Measurements from ENCODE around the gene FSIP1. TPM values are rescaled to one million over a fixed set of nuclear protein-coding genes. Genes with fewer than 3 reads are reported as not detected.

Gene FSIP1
- total RNA-seq, 8 experiments from 2014 or later: 0.77 to 10.0 (median 3.5) TPM

GRCh38 chr15:39666677-39667076, 116.0 kb downstream of the FSIP1 start:
- in situ Hi-C loops (cut with MboI; ENCODE audit: low pct_unique_long_range_greater_than_20kb in 2 of 9, low sequenced_read_pairs in 9 of 9, unreplicated experiment in 9 of 9): no loop called here
- Histone ChIP-seq H3K4me1 (replicated peaks in 1 of 2) (peaks cover 0 to 2% of the 10 kb centered on the region in 2 donors), H3K27ac (no peak overlapping the region), H3K4me3 (no peak overlapping the region)
- 60 to 100% (median 93%) methylated on average over 2 to 3 of the region's 3 CpGs; no CpG with 5 or more reads in 1 of the 10 experiments for WGBS, 10 experiments
- peak in 3 of 8 experiments; percentile 81 to 99 (median 85) for ATAC-seq (replicated peaks in 6 of 8)

- Histone ChIP-seq H3K4me3 (no peak overlapping the region), H3K4me1 (replicated peaks in 1 of 2) (peaks cover 0 to 2% of the 10 kb centered on the region in 2 donors), H3K27ac (no peak overlapping the region)
- WGBS, 10 experiments: 46 to 83% (median 62%) methylated on average over 4 of the region's 4 CpGs; no CpG with 5 or more reads in 2 of the 10 experiments
- no peak for ATAC-seq (replicated peaks in 6 of 8)
- in situ Hi-C loops (cut with MboI; ENCODE audit: low pct_unique_long_range_greater_than_20kb in 2 of 9, low sequenced_read_pairs in 9 of 9, unreplicated experiment in 9 of 9): no loop called here
Measured at GRCh38 chr15:39665629-39666250, 116.9 kb downstream of the FSIP1 start.

GRCh38 chr15:39663704-39664250, 118.9 kb downstream of the FSIP1 start:
- WGBS, 10 experiments: 0 to 100% (median 84%) methylated on average over 1 to 2 of the region's 2 CpGs
- H3K4me3 ChIP-seq: no peak overlapping the region
- ATAC-seq (replicated peaks in 6 of 8): peak in 3 of 8 experiments; percentile 44 to 60 (median 55)
- H3K4me1 ChIP-seq (replicated peaks in 1 of 2): peaks cover 0 to 2% of the 10 kb centered on the region in 2 donors
- no peak overlapping the region for H3K27ac ChIP-seq
- in situ Hi-C loops (cut with MboI; ENCODE audit: low pct_unique_long_range_greater_than_20kb in 2 of 9, low sequenced_read_pairs in 9 of 9, unreplicated experiment in 9 of 9): no loop called here

GRCh38 chr15:39661776-39662175, 120.9 kb downstream of the FSIP1 start:
- in situ Hi-C loops (cut with MboI; ENCODE audit: low pct_unique_long_range_greater_than_20kb in 2 of 9, low sequenced_read_pairs in 9 of 9, unreplicated experiment in 9 of 9): no loop called here
- H3K4me1 ChIP-seq (replicated peaks in 1 of 2): peaks cover 0 to 2% of the 10 kb centered on the region in 2 donors
- no peak for ATAC-seq (replicated peaks in 6 of 8)
- no peak overlapping the region for H3K27ac ChIP-seq
- H3K4me3 ChIP-seq: no peak overlapping the region

GRCh38 chr15:39658740-39659139, 123.9 kb downstream of the FSIP1 start:
- H3K4me3 ChIP-seq: no peak overlapping the region
- ATAC-seq (replicated peaks in 6 of 8): no peak
- H3K27ac ChIP-seq: no peak overlapping the region
- WGBS, 10 experiments: 85 to 100% (median 95%) methylated on average over 1 to 3 of the region's 3 CpGs; no CpG with 5 or more reads in 2 of the 10 experiments
- in situ Hi-C loops (cut with MboI; ENCODE audit: low pct_unique_long_range_greater_than_20kb in 2 of 9, low sequenced_read_pairs in 9 of 9, unreplicated experiment in 9 of 9): no loop called here
- peaks cover 0 to under 1% of the 10 kb centered on the region in 2 donors for H3K4me1 ChIP-seq (replicated peaks in 1 of 2)

- in situ Hi-C loops (cut with MboI; ENCODE audit: low pct_unique_long_range_greater_than_20kb in 2 of 9, low sequenced_read_pairs in 9 of 9, unreplicated experiment in 9 of 9): no loop called here
- no peak overlapping the region for H3K4me3 ChIP-seq
- 13 to 100% (median 81%) methylated on average over 1 to 3 of the region's 3 CpGs; no CpG with 5 or more reads in 2 of the 10 experiments for WGBS, 10 experiments
- peak in 1 of 8 experiments; percentile 17 for ATAC-seq (replicated peaks in 6 of 8)
- H3K27ac ChIP-seq: no peak overlapping the region
- no peaks in the 10 kb centered on the region for H3K4me1 ChIP-seq (replicated peaks in 1 of 2)
Measured at GRCh38 chr15:39657668-39658067, 125.0 kb downstream of the FSIP1 start.

- H3K27ac ChIP-seq: no peak overlapping the region
- in situ Hi-C loops (cut with MboI; ENCODE audit: low pct_unique_long_range_greater_than_20kb in 2 of 9, low sequenced_read_pairs in 9 of 9, unreplicated experiment in 9 of 9): no loop called here
- no peaks in the 10 kb centered on the region for H3K4me1 ChIP-seq (replicated peaks in 1 of 2)
- 0 to 100% (median 79%) methylated on average over 1 of the region's 1 CpG; no CpG with 5 or more reads in 2 of the 10 experiments for WGBS, 10 experiments
- no peak overlapping the region for H3K4me3 ChIP-seq
- no peak for ATAC-seq (replicated peaks in 6 of 8)
Measured at GRCh38 chr15:39657181-39657580, 125.5 kb downstream of the FSIP1 start.

- H3K27ac ChIP-seq: no peak overlapping the region
- WGBS, 10 experiments: 82 to 100% (median 98%) methylated on average over 2 to 4 of the region's 4 CpGs; no CpG with 5 or more reads in 4 of the 10 experiments
- H3K4me1 ChIP-seq (replicated peaks in 1 of 2): no peaks in the 10 kb centered on the region
- no peak for ATAC-seq (replicated peaks in 6 of 8)
- no peak overlapping the region for H3K4me3 ChIP-seq
- in situ Hi-C loops (cut with MboI; ENCODE audit: low pct_unique_long_range_greater_than_20kb in 2 of 9, low sequenced_read_pairs in 9 of 9, unreplicated experiment in 9 of 9): no loop called here
Measured at GRCh38 chr15:39654304-39654703, 128.3 kb downstream of the FSIP1 start.

- Histone ChIP-seq H3K27ac (no peak overlapping the region), H3K4me3 (no peak overlapping the region), H3K4me1 (replicated peaks in 1 of 2) (no peaks in the 10 kb centered on the region)
- in situ Hi-C loops (cut with MboI; ENCODE audit: low pct_unique_long_range_greater_than_20kb in 2 of 9, low sequenced_read_pairs in 9 of 9, unreplicated experiment in 9 of 9): no loop called here
- 57 to 100% (median 75%) methylated on average over 1 of the region's 1 CpG; no CpG with 5 or more reads in 3 of the 10 experiments for WGBS, 10 experiments
- ATAC-seq (replicated peaks in 6 of 8): no peak
Measured at GRCh38 chr15:39651881-39652280, 130.8 kb downstream of the FSIP1 start.

- H3K4me3 ChIP-seq: no peak overlapping the region
- WGBS, 10 experiments: 8 to 100% (median 88%) methylated on average over 1 of the region's 1 CpG; no CpG with 5 or more reads in 1 of the 10 experiments
- H3K4me1 ChIP-seq (replicated peaks in 1 of 2): no peaks in the 10 kb centered on the region
- in situ Hi-C loops (cut with MboI; ENCODE audit: low pct_unique_long_range_greater_than_20kb in 2 of 9, low sequenced_read_pairs in 9 of 9, unreplicated experiment in 9 of 9): no loop called here
- ATAC-seq (replicated peaks in 6 of 8): no peak
- no peak overlapping the region for H3K27ac ChIP-seq
Measured at GRCh38 chr15:39651295-39651694, 131.3 kb downstream of the FSIP1 start.

- no peak overlapping the region for H3K27ac ChIP-seq
- no peaks in the 10 kb centered on the region for H3K4me1 ChIP-seq (replicated peaks in 1 of 2)
- no peak for ATAC-seq (replicated peaks in 6 of 8)
- in situ Hi-C loops (cut with MboI; ENCODE audit: low pct_unique_long_range_greater_than_20kb in 2 of 9, low sequenced_read_pairs in 9 of 9, unreplicated experiment in 9 of 9): no loop called here
- no peak overlapping the region for H3K4me3 ChIP-seq
- 20 to 96% (median 62%) methylated on average over 2 to 6 of the region's 6 CpGs; no CpG with 5 or more reads in 1 of the 10 experiments for WGBS, 10 experiments
Measured at GRCh38 chr15:39649757-39650156, 132.9 kb downstream of the FSIP1 start.

GRCh38 chr15:39646425-39646824, 136.2 kb downstream of the FSIP1 start:
- WGBS, 10 experiments: 89 to 100% (median 91%) methylated on average over 2 to 4 of the region's 5 CpGs; no CpG with 5 or more reads in 5 of the 10 experiments
- Histone ChIP-seq H3K4me3 (no peak overlapping the region), H3K4me1 (replicated peaks in 1 of 2) (peaks cover 3 to 16% of the 10 kb centered on the region in 2 donors), H3K27ac (no peak overlapping the region)
- in situ Hi-C loops (cut with MboI; ENCODE audit: low pct_unique_long_range_greater_than_20kb in 2 of 9, low sequenced_read_pairs in 9 of 9, unreplicated experiment in 9 of 9): no loop called here
- ATAC-seq (replicated peaks in 6 of 8): no peak

- in situ Hi-C loops (cut with MboI; ENCODE audit: low pct_unique_long_range_greater_than_20kb in 2 of 9, low sequenced_read_pairs in 9 of 9, unreplicated experiment in 9 of 9): no loop called here
- ATAC-seq (replicated peaks in 6 of 8): no peak
- WGBS, 10 experiments: 83 to 100% methylated on average over 1 to 2 of the region's 2 CpGs; no CpG with 5 or more reads in 8 of the 10 experiments
Measured at GRCh38 chr15:39645976-39646257, 136.7 kb downstream of the FSIP1 start.

More at GRCh38 chr15:39645976-39646257, 136.7 kb downstream of the FSIP1 start:
- H3K4me1 ChIP-seq (replicated peaks in 1 of 2): peaks cover 3 to 22% of the 10 kb centered on the region in 2 donors
- no peak overlapping the region for H3K4me3 ChIP-seq
- no peak overlapping the region for H3K27ac ChIP-seq

All from motor neuron (in vitro differentiated cells).